GM21737 (cell line): Measurements from ENCODE around the gene PRPF4.
A peak's percentile ranks its signal among the peaks of the same experiment; 100 is the strongest.
"Not testable (repeated sequence)": the region's sequence is repeated elsewhere in the genome, so short reads cannot be mapped to it uniquely, and the experiment has no call there.

Experiments used
- ATAC-seq: cut with Tn5 transposase; IDR thresholded peaks from one replicate; pipeline ENCODE4 v1.9.1; 2021; ENCODE audit warnings: mild to moderate bottlenecking, moderate library complexity; ENCODE audit not compliant: unreplicated experiment

PRPF4 gene

GRCh38 chr9:113275157-113276131 is at the start of gene PRPF4, which contains the start of gene CDC26:
TSS of gene PRPF4 (plus strand) at chr9:113275658. CDS start at chr9:113275744, 86 bp downstream.
TSS of gene CDC26 (minus strand) at chr9:113275572. CDS start at chr9:113272507, 3,065 bp downstream.
- ATAC-seq = peak; percentile 98

- ATAC-seq = no peak
These were observed 48.0 kb upstream of the PRPF4 start for GRCh38 chr9:113227436-113227835.

- ATAC-seq = no peak
These were observed 47.3 kb upstream of the PRPF4 start for GRCh38 chr9:113228130-113228665.

GRCh38 chr9:113231701-113232100 is 43.8 kb upstream of the PRPF4 start:
- no peak for ATAC-seq

GRCh38 chr9:113235701-113236255 is 39.7 kb upstream of the PRPF4 start:
- ATAC-seq = not testable (repeated sequence)

DNA sequence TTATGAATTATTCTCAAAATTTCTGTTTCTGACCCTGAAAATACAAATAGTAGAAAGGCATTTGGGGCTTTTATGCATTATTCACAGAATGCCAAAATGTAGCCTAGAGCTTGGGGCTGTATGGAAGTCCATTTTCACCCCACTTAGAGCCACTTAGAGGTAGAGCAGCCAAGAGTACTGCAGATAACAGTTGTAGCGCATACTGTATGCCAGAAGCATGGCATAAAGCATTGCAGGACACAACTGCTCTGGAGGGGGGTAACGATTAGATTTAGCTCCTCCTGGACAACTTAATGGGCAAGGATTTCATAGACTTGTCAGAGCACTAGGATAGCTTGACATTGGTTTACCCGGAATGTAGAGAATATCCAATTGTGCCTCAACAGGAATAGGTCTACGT is 38.4 kb upstream of the PRPF4 start:
- ATAC-seq = no peak

GRCh38 chr9:113238202-113238858 is 37.1 kb upstream of the PRPF4 start:
- no peak for ATAC-seq

- ATAC-seq = no peak
These were observed 36.6 kb upstream of the PRPF4 start for GRCh38 chr9:113238859-113239232.

GRCh38 chr9:113241161-113241560 is 34.3 kb upstream of the PRPF4 start:
- no peak for ATAC-seq

GRCh38 chr9:113244556-113244955 is 30.9 kb upstream of the PRPF4 start:
- no peak for ATAC-seq

GRCh38 chr9:113245894-113246293 is 29.6 kb upstream of the PRPF4 start:
- no peak for ATAC-seq

- no peak for ATAC-seq
These were observed 28.5 kb upstream of the PRPF4 start for GRCh38 chr9:113246928-113247327.

GRCh38 chr9:113247640-113248039 is 27.8 kb upstream of the PRPF4 start:
- no peak for ATAC-seq

- not testable (repeated sequence) for ATAC-seq
These were observed 25.8 kb upstream of the PRPF4 start for GRCh38 chr9:113249661-113250060.

- ATAC-seq = no peak
These were observed 24.7 kb upstream of the PRPF4 start for GRCh38 chr9:113250807-113251206.

DNA sequence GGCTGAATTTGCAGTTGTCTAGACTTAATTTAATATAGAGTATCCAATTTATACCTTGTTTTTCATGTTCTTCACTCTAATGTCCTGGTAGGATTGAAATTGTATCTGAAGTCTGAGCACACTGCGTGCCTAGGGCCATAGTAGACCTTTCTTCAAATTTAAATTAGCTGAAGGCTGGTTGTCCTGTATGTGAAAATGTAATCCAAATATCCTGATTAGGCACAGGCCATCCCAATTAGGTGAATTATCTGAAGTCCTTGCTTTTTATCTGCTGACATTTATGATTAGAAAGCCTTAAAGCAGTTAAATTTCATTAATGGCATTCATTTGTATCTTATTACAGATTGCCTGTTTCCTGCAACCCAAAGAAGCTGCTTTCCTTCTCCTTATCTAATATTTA is 20.5 kb upstream of the PRPF4 start:
- no peak for ATAC-seq

- no peak for ATAC-seq
These were observed 20.0 kb upstream of the PRPF4 start for GRCh38 chr9:113255438-113255837.

- ATAC-seq = no peak
These were observed 17.6 kb upstream of the PRPF4 start for GRCh38 chr9:113257863-113258262.

- no peak for ATAC-seq
These were observed 17.2 kb upstream of the PRPF4 start for GRCh38 chr9:113258282-113258681.

GRCh38 chr9:113261917-113262671 is 13.4 kb upstream of the PRPF4 start:
- ATAC-seq = no peak

DNA sequence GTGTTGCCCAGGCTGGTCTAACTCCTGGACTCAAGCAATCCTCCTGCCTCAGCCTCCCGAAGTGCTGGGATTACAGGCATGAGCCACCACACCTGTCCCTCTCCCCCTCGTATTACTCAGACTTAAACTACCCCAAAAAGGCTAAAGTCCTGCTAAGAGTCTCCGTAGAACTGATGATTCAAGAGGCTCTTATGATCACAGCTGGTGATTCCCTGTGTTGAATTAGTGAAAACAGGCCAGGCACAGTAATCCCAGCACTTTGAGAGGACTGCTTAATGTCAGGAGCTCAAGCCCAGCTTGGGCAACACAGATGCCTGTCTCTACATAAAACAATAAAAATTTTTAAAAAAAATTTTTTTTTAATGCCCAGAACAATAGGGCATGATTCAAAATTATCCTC is 9.3 kb upstream of the PRPF4 start:
- no peak for ATAC-seq
